HG02798 (cell line): ENCODE measurements around the gene PGS1.

ENCODE experiments used
- ATAC-seq: cut with Tn5 transposase; IDR thresholded peaks from one replicate; pipeline ENCODE4 v1.9.1; 2021; ENCODE audit warnings: mild to moderate bottlenecking; ENCODE audit not compliant: unreplicated experiment, poor library complexity

Gene PGS1

DNA sequence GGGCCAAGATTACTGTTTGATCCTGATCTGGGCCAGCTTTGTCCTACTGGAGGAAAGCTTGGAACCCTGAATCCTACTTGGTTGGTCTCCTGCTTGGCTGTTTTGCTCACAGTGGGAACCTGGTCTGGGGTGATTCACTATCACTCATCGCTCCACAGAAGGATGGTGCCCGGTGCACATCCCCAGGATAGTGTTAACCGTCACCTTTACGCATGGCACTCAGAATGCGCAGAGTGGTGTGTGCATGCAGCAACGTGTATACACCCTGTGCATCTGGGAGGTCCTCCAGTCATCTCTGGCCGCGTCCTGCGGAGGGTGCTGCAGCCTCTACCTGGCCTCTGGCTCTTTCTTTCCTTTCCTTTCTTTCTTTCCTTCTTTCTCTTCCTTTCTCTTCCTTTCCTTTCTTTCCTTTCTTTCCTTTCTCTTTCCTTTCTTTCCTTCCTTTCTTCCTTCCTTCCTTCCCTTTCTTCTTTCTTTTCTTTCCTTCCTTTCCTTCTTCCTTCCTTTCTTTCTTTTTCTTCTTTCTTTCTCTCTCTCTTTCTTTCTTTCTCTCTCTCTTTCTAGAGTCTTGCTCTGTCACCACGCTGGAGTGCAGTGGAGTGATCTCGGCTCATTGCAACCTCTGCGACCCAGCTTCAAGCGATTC lies 31.7 kb upstream of the PGS1 start:
- no peak for ATAC-seq

DNA sequence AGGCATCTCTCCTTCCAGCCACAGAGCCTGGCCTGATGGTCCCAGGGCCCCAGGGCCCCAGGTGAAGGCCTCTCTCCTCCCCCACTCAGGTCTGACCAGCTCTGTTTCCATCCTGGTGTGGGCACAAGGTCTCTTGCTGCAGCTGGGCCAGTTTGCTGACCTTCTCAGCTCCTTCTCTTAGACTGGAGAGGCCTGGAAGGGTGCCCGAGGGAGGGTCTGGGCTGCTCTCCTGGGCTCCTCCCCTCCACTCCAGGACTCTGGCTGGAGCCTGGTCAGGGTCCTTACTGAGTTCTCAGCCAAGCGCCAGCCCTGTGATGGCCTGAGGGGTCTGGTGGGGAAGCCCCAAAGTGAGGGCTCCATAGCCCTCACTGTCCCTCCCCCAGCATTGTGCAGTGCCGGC lies 31.0 kb upstream of the PGS1 start:
- no peak for ATAC-seq

DNA sequence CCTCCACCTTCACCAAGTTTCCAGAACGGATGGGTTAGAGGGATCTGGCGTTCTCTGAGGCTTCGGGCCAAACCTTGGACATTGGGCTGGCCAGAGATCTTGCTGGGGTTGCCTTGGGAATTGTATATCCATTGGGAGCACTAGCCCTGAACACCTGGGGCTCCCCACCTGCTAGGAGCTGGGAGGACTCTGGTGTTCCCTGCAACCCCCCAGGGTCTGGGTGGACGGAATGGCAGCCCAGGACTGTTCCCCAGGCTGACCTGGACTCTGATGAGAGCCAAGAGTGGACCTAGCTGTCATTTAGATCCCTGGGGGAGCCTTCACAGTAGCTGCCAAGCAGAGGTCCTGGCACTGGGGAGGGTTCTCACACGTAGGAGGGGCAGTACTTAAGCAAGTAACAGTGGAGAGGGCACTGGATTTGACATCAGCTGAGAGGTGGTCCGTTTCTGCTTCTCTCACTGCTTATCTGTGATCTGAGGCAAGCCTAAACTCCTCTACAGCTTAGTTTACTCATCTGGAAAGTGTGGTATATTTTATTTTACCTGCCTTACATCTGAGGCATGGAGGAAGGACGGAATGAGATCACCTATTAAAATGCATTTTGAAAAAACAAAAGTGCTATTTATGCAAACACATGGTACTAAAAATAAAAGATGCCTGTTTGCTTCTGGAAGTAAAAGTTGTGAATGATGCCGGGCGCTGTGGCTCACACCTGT lies 30.2 kb upstream of the PGS1 start:
- no peak for ATAC-seq

DNA sequence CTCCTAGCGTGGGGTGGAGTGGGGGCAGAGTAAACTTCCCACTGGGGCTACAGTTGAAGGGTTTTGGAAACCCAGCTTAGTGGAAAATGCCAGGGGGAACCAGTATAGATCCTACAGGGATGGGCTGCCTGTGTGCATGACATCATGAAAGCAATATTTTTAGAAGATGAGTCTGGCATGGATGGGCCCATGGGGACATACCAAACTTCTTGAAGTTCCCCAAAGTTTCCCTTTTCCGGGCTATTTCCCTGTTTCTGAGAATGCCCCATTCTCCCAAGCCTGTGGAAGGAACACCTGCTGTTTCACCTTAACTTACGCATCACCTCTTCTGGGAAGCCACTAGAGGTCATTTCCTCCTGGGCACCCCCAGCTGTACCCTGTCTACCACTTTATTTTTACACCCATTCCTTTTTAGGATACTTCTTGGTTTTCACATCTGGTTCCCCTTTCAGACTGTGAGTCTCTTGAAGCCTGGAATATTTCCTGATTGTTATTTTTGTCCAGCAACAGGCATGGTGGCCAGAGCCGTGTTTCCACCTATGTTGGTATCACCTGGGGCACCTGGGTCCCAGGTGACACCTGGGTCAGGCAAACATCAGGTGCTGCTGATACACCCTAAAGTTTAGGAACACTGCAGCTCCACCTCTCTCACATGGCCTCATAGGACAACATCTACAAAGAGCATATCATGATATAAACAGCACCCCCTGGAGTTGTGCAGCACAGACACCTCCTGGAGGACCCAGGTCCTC lies 28.4 kb upstream of the PGS1 start:
- ATAC-seq, result no peak

DNA sequence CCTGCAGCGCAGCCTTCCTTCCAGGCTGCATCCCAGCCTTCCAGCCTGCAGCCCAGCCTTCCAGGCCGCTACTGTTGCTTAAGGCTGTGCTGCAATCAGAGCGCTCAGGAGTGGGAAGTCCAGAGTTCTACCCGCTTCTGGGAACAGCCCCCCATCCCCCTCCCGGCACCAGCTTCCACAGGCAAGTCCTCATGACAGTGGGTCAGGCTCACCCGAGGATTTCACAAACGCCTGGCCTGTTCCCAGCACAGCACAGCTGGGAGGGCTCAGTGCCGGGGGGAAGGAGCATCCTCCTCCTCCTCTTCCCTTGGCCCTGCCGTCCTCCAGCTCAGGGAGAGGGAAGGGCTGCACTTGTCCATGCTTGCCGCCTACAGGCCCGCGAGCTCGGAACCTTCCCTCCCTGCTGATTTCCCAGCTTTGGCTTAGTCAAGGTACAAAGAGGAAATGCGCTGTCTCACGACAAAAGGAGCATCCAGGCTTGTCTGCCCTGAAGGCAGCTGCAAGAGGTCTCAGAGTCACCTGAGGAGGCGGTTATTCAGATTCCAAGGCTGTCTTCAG lies 26.9 kb upstream of the PGS1 start:
- no peak for ATAC-seq

DNA sequence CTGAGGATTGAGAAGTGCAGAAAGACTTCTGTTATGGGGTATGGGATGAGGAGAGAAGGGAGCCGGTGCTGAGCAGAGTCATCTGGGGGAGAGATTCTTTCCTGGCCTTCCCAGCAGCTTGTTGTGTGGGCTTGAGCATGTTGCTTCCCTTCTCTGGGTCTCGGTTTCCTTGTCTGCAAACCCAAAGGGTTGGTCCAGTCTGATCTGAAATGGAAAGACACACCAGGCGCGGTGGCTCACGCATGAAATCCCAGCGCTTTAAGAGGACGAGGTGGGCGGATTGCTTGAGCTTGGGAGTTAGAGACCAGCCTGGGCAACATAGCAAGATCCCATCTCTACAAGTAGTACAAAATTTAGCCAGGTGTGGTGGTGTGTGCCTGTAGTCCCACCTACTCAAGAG lies 24.6 kb upstream of the PGS1 start:
- ATAC-seq, result no peak

DNA sequence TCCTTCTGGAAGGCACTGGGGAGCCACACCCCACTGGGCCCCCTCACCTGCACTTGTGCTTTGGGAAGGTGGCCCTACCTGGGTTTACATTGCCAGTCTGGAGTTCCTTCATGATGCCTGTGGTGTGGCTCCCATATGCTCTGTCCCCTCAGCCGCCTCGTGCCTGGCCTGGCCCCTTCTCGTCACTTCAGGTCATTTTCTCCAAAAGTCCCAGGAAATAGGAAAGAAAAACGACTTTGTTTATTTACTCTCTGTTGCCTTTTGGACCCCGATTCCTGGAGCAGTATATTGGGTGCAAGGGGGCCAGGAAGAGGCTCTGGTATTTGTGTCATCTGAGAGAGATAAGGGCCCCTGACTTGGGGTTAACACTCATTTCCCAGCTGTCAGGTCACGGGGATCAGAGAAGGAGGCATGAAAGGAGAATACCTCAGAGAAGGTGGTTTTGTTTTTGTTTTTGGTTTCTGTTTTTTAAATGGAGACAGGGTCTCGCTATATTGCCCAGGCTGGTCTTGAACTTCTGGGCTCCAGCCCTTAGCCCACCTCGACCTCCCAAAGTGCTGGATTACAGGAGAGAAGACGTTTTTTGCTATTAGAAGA lies 23.3 kb upstream of the PGS1 start:
- ATAC-seq, result no peak

DNA sequence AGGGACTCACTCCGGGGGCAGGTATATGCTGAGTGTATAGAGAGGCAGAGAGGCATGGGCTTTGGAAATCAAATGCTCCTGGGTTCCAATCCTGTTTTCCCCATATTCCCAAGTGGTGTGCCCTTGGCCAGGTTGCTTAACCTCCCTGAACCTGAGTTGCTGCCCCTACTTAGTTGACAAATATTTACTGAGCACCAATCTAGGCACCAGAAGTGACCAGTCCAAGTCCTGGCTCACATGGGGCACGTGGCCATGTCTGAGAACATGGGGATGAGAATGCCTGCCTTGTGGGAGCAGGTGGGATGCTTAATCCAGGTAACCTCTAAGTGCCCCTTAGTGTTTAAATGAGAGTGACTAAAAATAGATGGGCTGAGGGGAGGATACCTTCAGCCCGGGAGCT lies 22.7 kb upstream of the PGS1 start:
- no peak for ATAC-seq

DNA sequence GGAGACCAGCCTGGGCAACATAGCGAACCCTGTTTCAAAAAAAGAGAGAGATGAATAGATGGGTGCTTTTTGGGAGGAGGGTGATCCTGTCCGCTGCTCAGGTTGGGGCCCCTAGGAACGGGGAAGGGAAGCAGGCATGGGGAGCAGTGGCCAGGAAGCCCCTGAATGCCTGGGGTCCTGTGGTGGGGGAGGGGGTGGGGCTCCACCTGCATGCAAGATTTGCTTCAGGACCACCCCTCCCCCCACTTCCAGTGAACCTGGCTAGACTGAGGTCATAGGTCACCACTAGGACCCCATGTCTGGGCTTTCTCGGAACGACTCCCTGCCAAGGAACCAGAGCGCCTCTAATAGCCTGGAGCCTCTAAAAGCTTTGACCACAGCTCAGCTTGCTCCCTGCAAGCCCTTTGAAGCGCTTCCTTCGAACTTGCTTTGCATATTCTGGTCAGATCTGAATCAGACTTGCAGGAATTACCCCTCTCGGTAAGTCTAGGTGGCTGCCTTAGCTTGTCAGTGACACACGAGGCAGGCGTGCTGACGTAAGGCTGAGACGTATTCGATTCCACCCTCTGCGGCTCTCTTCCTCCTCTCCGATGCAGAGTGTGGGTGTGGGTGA lies 22.2 kb upstream of the PGS1 start:
- peak; percentile 57 for ATAC-seq

DNA sequence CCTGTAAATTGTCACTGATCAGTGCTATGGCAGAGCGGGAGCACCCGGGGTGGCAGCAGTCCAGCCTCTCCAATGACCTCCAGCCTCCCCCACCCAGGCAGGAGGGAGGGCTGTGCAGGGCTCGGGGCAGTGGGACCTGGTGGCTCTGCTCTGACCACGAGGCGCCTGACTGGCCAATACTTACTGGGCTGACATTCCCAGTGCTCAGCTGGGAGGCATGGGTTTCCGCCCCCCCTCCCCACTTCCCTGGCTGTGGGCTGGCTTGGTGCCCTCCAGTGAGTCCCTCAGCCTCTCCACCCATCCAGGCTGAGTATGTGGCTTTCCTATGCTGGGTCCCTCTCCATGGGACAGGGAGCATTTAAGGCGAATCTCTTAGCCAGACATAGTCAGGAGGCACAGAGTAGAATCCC lies 21.3 kb upstream of the PGS1 start:
- ATAC-seq, result no peak

DNA sequence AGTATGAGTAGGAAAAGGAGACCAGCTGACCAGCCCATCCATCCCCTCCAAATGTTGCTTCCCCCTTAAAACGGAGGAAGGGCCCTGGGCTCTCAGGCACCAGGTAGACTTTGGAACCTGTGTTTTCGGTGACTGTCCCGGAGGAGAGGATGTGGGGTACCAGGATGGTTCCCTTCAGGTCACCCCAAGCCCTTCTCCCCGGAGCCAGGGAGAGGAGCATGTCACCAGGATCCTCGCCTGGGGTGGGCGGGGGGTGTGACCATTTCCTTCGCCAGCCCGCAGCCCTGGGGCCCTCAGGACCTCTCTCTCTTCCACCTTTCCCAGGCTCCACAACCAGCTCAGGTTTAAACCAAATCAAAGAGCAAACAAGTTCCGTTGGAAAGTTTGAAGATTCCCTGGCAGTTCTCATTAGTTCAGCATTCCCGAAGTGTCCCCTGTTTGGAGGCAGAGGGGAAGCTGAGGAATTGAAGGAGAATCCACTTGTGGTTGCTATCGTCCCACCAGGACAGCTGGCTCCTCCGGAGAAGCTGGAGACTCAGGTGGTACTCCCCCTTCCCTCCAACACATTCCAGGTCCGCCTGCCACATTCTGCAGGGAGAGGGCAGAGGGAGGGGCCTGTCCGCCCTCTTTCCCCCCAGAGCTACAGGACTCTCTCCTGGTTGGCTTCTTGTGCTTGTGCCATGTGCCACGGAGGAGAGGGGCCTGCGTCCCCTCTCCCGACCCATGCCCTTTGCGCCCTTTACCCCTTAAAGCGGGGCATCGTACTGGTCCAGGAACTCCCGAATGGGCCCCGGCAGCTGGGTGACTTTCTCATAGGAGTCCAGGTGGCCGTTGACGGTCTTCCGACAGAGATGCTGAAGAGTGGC lies 20.5 kb upstream of the PGS1 start:
- ATAC-seq, result no peak

DNA sequence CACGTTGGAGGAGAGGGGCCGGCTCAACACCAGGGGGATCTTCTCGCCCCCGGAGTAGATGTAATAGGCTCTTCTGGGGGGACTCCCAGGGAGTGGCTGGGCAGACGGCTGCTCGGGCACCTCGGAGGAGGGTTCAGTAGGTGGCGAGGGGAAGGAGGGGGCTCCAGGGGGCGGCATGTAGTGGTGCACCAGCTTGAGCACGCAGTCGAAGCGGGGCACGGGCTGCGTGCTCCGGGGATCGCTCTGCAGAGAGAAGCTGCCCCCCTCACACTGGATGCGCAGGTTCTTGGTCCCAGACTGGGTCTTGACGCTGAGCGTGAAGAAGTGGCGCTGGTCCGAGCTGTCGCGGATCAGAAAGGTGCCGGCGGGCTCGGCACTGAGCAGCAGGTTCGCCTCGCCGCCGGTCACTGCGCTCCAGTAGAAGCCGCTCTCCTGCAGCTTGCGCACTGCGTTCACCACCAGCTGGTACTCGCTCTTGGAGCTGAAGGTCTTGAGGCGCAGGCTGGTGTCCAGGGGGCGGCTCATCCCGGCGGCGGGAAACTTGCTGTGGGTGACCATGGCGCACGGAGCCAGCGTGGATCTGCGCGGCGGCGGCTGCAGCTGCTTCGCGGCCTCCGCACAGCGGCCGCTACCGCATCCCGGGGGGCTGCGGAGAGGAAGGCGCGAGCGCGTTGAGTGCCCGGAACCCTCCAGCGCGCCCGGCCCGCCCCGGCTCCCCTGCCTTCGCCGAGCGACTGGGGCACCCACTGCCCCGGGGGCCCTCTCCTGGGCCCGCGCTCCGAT lies 19.7 kb upstream of the PGS1 start:
- no peak for ATAC-seq

DNA sequence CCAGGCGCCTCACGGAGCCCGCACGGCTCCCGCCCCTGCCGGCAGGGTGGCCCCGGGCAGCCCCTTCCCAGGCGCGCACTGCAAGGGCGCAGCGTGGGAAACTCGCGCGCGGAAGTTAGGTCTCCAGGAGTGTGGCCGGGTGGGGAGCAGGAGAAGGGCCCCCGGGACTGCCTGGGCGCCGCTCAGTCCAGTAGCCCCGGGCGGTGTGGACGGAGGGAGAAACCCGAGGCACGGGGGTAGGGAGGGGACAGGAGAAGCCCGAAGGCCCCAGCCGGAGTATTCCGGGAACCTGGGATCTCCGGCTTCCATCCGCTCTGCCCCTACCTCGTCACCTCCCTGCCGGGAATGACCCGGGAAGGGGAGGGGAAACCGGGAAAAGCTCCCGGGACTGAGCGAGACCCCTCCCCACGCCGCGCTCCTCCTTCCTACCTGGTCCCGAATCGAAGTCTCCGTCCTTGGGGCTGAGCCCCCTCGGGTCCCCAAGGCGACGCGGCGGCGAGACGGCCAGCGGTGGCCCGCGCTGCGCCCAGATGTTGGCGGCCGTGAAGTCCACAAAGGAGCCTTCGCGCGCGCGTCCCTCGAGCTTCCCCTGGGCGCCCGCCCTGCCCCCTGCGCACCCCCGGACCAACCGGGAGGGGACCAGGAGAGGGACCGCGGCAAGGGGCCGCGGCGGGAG lies 19.0 kb upstream of the PGS1 start:
- peak; percentile 0 for ATAC-seq

DNA sequence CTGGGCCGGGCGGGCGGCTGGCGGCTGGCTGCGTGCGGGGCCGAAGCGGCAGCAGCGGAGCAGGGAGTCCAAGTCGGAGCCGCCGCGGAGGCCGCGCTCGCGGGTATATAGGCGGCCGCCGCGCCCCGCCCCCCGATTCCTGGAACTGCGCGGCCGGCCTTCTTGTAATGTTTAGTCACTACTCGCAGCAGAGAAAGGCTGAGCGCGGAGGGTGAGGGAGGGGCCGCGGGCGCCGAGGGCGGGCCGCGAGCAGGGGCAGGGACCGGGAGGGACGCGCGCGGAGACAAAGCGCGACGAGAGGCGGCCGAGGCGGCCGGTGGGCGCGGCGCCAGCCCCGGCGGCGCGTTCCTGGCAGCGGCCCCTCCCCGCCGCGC lies 18.5 kb upstream of the PGS1 start, which contains the start of gene SOCS3:
Gene SOCS3 (minus strand): TSS at position 81 of the 374 bp plus-strand sequence. CDS start 982 bp downstream, outside the sequence.
- peak; percentile 65 for ATAC-seq

DNA sequence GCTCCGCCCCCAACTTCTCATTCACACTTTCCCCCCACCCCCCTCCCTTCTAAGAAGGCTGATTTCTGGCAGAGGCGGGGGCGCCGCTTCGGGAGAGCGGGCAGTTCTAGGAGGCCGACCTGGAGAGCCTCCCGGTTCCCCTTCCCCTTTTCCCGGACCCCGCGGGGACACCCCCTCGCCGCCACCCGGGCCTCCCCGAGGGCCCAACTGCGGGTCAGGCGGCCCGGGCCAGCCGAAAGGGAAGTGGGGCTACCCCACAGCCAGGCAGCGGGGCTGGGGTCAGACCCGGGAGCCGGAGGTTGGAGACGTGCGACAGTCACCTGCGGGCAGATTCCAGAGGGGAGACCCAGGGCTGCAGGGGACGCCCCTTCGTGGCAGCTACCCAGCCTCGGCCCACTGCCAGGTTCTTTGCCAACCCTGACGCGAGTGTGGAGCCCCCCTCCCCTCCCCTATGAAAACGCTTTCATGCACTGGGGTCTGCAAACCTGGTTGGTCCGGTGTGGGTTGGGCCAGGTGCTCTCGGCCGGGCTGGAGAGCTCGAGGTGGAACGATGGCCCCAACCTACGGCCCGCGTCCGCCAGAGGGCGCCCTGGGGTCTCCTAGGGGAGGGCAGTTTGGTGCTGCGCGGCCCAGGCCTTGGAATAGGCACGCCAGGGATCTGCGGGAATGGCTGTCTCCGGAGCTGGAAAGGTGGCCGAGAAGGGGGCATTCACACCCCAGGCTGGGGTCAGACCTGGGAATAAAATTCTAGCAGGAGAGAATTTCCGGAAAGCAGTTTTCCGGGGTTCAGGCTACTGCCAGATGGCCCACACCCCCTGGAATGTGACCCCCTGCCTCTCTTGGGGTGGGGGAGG lies 17.9 kb upstream of the PGS1 start:
- peak; percentile 25 for ATAC-seq

DNA sequence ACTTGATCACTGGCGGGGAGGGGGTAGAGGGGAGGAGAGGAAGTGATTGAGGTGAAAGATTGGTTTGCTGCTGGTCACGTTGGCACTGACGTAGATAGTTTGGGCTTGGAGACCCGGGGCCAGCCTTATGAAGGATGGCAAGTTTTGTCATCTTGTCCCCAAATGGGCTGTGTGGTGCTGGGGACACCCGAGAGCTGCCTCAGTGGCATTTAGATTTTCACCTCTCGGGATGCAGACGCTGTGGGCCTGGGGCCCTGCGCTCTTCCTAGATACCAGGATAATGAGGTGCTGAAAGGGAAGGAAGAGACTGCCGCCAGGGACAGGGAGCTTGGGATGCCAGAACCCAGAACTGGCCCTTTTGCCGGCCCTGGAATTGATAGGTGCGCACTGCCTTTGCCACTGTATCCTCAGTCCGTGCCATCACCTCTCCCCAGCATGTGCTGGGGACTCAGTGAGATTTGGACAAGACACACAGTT lies 17.2 kb upstream of the PGS1 start:
- ATAC-seq, result no peak

DNA sequence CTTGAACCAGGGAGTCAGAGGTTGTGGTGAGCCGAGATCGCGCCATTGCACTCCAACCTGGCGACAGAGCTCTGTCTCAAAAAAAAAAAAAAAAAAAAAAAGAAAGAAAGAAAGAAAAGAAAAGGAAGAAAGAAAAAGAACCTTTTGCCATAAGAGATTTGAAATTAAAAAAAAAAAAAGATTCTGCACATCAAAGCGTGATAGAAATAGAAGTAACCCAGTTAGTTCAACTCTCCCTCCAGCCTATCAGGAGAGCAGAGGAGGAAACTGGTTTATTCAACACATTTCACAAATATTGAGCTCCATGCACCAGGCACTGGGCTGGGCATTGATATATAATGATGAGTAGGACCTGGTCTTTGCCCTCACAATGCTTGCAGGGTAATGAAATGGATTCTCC lies 16.2 kb upstream of the PGS1 start:
- no peak for ATAC-seq
